DOHH2 (cell line): Measurements from ENCODE around the gene STAG1.

Experiments
- H3F3A ChIP-seq: fragments of 200-600 bp; sonication (generic), shearing (Covaris generic); 2 replicates; pipeline ENCODE4 v1.6.0; 2016; ENCODE audit warnings: antibody characterized with exemption, mild to moderate bottlenecking; ENCODE audit not compliant: control insufficient read depth, insufficient read depth
- H3K27ac ChIP-seq: fragments of 200-600 bp; sonication (generic); 2 replicates; pipeline ENCODE4 v1.5.1; 2014; ENCODE audit warnings: low read depth, mild to moderate bottlenecking, low read length, moderate library complexity
- H3K27me3 ChIP-seq: fragments of 200-600 bp; sonication (generic); 2 replicates; pipeline ENCODE4 v1.6.1; 2014; ENCODE audit warnings: mild to moderate bottlenecking, low read length, mixed read lengths; ENCODE audit not compliant: control insufficient read depth
- H3K36me3 ChIP-seq: fragments of 200-600 bp; sonication (generic); 2 replicates; pipeline ENCODE4 v1.6.1; 2014; ENCODE audit warnings: mild to moderate bottlenecking, low read length, moderate library complexity, mixed read lengths; ENCODE audit not compliant: control insufficient read depth
- H3K4me1 ChIP-seq: fragments of 200-600 bp; sonication (generic); 2 replicates; pipeline ENCODE4 v1.6.1; 2014; ENCODE audit warnings: mild to moderate bottlenecking, low read length, mixed read lengths; ENCODE audit not compliant: control insufficient read depth
- H3K4me2 ChIP-seq: fragments of 200-600 bp; sonication (generic); 2 replicates; pipeline ENCODE4 v1.6.0; 2014; ENCODE audit warnings: mild to moderate bottlenecking, low read length, moderate library complexity
- H3K4me3 ChIP-seq: fragments of 200-600 bp; sonication (generic); 2 replicates; pipeline ENCODE4 v1.5.1; 2014; ENCODE audit warnings: mild to moderate bottlenecking, low read length, mixed read lengths
- H3K79me2 ChIP-seq: fragments of 200-600 bp; sonication (generic); 2 replicates; pipeline ENCODE4 v1.6.1; 2014; ENCODE audit warnings: mild to moderate bottlenecking, low read length, mixed read lengths; ENCODE audit not compliant: control insufficient read depth
- H3K9me2 ChIP-seq: fragments of 200-600 bp; sonication (generic); replicated peaks from 2 replicates; pipeline ENCODE4 v1.6.1; 2014; ENCODE audit warnings: mild to moderate bottlenecking, low read length, mixed read lengths; ENCODE audit not compliant: control insufficient read depth
- H3K9me3 ChIP-seq: fragments of 200-600 bp; sonication (generic); 2 replicates; pipeline ENCODE4 v1.6.1; 2014; ENCODE audit warnings: antibody characterized with exemption, low read length, mixed read lengths; ENCODE audit not compliant: control insufficient read depth, insufficient read depth
- H4K20me1 ChIP-seq: fragments of 200-600 bp; sonication (generic); 2 replicates; pipeline ENCODE4 v1.6.0; 2014; ENCODE audit warnings: low read depth, mild to moderate bottlenecking, antibody characterized with exemption, low read length, moderate library complexity; ENCODE audit not compliant: control insufficient read depth, insufficient read depth
- CTCF ChIP-seq: fragments of 200-600 bp; sonication (generic); IDR thresholded peaks from one replicate; pipeline ENCODE4 v1.5.1; 2014; ENCODE audit warnings: antibody characterized with exemption, mild to moderate bottlenecking, low read depth, low read length; ENCODE audit not compliant: poor library complexity, severe bottlenecking
- EZH2phosphoT487 ChIP-seq: fragments of 200-600 bp; sonication (generic); IDR thresholded peaks from 2 replicates; pipeline ENCODE4 v1.6.1; 2017; ENCODE audit warnings: borderline replicate concordance, mild to moderate bottlenecking, antibody characterized with exemption, low read length, moderate library complexity, mixed read lengths

Gene STAG1

GRCh38 chr3:136639069-136639468, 113.1 kb downstream of the STAG1 start:
- Histone ChIP-seq H4K20me1 (peaks cover 4% of the 10 kb centered on the region; the same call in 1 of the 2 replicates), H3F3A (no peaks in the 10 kb centered on the region; the same call in 1 of the 2 replicates), H3K79me2 (peaks cover 100% of the 10 kb centered on the region), H3K9me3 (no peaks in the 10 kb centered on the region), H3K27me3 (no peaks in the 10 kb centered on the region), H3K27ac (no peak overlapping the region), H3K9me2 (no peaks in the 10 kb centered on the region), H3K36me3 (no peaks in the 10 kb centered on the region), H3K4me2 (no peak overlapping the region), H3K4me1 (peaks cover 12% of the 10 kb centered on the region), H3K4me3 (no peak overlapping the region)
- TF ChIP-seq EZH2phosphoT487 (no peak), CTCF (no peak)

GRCh38 chr3:136637176-136637575, 115.0 kb downstream of the STAG1 start:
- Histone ChIP-seq H3K27ac (no peak overlapping the region), H3K4me2 (no peak overlapping the region)

GRCh38 chr3:136634821-136635220, 117.4 kb downstream of the STAG1 start:
- Histone ChIP-seq H3K79me2 (peaks cover 95% of the 10 kb centered on the region), H3K27ac (no peak overlapping the region), H4K20me1 (peaks cover 2% of the 10 kb centered on the region; the same call in 1 of the 2 replicates), H3K36me3 (peaks cover 5% of the 10 kb centered on the region), H3F3A (no peaks in the 10 kb centered on the region), H3K9me2 (no peaks in the 10 kb centered on the region), H3K4me1 (peaks cover 12% of the 10 kb centered on the region), H3K27me3 (no peaks in the 10 kb centered on the region), H3K4me3 (no peak overlapping the region), H3K4me2 (no peak overlapping the region), H3K9me3 (no peaks in the 10 kb centered on the region)
- no peak for TF ChIP-seq EZH2phosphoT487
- no peak for TF ChIP-seq CTCF

More at GRCh38 chr3:136637176-136637575, 115.0 kb downstream of the STAG1 start:
- Histone ChIP-seq H3K9me2 (no peaks in the 10 kb centered on the region), H3K9me3 (no peaks in the 10 kb centered on the region), H3F3A (no peaks in the 10 kb centered on the region; the same call in 1 of the 2 replicates), H3K4me1 (peaks cover 12% of the 10 kb centered on the region), H3K36me3 (no peaks in the 10 kb centered on the region), H3K4me3 (no peak overlapping the region), H3K79me2 (peaks cover 98% of the 10 kb centered on the region), H4K20me1 (peaks cover 4% of the 10 kb centered on the region; the same call in 1 of the 2 replicates), H3K27me3 (no peaks in the 10 kb centered on the region)
- no peak for TF ChIP-seq CTCF
- TF ChIP-seq EZH2phosphoT487: no peak

- Histone ChIP-seq H3K27me3 (no peaks in the 10 kb centered on the region), H3K4me1 (peaks cover 12% of the 10 kb centered on the region), H3K27ac (no peak overlapping the region), H3K4me3 (no peak overlapping the region), H3K9me2 (no peaks in the 10 kb centered on the region), H3F3A (no peaks in the 10 kb centered on the region), H3K9me3 (no peaks in the 10 kb centered on the region), H3K4me2 (no peak overlapping the region), H4K20me1 (no peaks in the 10 kb centered on the region), H3K79me2 (peaks cover 90% of the 10 kb centered on the region), H3K36me3 (peaks cover 19% of the 10 kb centered on the region)
- TF ChIP-seq EZH2phosphoT487: no peak
- no peak for TF ChIP-seq CTCF
These were observed 119.5 kb downstream of the STAG1 start for GRCh38 chr3:136632625-136633081.
